Stimulated activated CD8-positive, alpha-beta memory T cell treated with anti-CD3 and anti-CD28 coated beads, Interleukin-7, amount 100 ng/mL, for 48 hours (primary cell): ENCODE data around the gene CEBPE.

Experiments used
- DNase-seq, 2 donors: peaks; one replicate each; pipeline ENCODE4 v3.0.0-alpha.2; 2020; ENCODE audit warnings: low read depth in 1 of 2; ENCODE audit errors: extremely low read depth in 1 of 2

The CEBPE gene

GRCh38 chr14:23145794-23146350 is 26.8 kb upstream of the CEBPE start:
- no peak for DNase-seq

- DNase-seq: no peak
Measured at GRCh38 chr14:23143911-23144310, 24.9 kb upstream of the CEBPE start.

DNA sequence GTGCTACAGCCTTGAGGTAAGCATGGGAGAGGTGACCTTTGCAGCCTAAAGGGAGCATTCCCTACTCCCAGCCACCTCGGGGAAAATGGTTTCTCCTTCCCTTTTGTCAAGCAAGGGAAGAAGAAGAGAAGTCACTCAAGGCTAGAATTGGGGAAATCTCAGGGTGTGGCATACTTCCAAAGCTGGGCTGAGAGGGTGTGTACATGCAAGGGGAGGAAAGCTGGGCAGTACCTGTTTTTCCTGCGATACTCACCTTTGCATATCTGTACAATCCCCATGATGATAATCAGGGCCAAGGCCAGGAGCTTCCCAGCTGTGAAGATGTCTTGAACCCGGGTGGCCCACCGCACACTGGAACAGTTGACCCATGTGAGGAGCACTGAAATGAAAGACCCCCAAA is 23.8 kb upstream of the CEBPE start:
- no peak for DNase-seq

DNA sequence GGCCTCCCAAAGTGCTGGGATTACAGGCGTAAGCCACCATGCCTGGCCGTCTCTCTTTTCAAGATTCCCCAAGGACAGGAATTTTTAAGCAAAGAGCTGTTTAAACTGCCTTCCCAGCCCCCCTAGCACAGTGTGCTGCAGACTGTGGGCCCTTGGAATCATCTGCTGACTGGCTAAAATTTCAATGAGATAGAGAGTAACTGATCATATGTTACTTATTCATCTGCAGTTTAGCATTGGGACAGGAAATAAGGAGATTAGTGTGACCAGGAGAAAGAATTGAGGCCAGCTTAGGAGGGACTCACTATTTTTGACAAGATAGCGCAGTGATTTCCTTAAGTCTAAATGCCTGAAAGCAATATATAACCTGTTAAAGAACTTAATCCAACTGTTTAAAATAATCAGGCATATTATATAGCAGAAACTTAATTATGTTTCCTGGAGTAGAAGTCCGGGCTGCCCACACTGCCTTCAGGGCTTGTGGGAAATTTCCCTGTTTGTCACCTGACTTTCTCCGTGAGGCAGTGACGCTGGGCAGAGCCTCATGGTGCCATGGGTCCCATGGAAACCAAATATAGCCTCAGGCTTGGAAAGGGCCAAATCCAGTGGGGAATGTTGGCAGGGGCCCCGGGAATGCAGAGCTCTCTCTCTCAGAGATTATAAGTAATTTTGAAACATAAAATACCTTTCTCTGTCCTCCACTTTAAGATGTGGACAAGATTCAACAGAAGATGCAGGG is 22.8 kb upstream of the CEBPE start:
- DNase-seq: no peak

- DNase-seq: no peak
Measured at GRCh38 chr14:23140371-23140770, 21.3 kb upstream of the CEBPE start.

GRCh38 chr14:23139874-23140273 is 20.8 kb upstream of the CEBPE start:
- DNase-seq: no peak

DNA sequence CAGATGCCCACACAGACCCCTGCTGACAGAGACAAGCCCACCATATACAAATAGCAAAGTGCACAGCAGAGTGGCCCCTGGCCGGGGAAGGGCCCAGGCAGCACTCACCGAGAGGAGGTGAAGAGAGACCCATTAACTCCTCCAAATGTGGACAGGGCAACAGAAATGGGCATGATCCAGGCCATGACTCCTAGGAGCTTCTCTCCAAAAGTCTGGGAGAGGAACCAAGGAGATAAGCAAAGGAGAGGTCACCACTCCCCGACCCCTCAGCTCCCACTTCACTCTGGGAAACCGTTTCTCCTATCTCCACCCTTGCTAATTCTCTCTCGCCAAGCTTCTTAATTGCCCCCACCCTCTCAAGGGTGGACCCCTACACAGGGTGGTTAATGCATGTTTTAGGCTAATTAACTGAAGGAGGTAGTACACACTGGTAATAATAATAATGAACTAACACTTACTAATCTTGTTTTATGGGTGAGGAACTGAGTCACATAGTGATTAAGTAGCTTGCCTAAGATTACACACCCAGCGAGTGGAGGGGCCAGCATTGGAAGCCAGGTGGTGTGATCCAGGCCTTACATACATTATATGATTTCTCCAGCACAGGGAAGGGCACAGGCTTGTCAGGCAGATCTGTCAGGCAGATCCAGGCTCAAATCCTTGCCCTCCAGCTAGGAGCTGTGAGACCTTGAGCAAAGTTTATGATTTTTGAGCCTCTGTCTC is 18.9 kb upstream of the CEBPE start:
- no peak for DNase-seq

- no peak for DNase-seq
Measured at GRCh38 chr14:23137192-23137812, 18.2 kb upstream of the CEBPE start.

DNA sequence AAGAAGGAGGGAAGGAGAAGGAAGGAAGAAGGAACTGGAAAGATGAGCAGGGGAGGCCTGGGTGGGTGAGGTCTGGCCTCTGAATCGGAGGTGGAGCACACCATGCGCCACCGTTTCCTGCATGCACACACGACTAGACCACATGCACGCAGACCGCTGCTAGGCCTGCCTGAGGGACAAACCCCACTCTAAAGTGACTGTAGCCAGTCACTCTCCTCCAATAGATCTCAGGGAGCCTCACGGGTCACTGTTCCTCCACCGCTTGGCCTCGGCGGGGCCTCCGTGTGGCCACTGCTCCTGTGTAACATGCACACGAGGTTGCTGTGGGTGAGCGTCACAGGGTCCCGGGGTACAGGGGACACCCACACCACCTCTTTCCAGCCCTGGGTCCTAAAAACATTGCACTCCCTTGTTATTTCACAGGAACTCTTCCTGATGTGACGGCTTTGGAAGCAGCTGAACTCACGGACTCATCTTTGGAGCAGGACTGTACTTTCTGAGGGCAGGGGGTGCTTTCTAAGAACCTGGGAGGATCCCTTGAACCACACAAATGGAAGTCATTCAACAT is 17.6 kb upstream of the CEBPE start:
- DNase-seq: no peak

DNA sequence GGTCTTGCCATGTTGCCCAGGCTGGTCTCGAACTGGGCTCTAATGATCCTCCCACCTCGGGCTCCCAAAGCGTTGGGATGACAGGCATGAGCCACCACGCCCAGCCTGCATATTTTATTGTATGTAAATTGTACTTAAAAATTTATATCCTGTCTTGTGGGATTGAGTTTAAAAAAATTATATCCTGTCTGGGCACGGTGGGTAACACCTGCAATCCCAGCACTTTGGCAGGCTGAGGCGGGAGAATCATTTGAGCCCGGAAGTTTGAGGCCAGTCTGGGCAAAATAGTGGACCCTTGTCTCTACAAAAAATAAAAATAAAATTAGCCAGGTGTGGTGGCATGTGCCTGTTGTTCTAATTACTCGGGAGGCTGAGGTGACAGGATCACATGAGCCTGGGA is 13.9 kb upstream of the CEBPE start:
- no peak for DNase-seq

DNA sequence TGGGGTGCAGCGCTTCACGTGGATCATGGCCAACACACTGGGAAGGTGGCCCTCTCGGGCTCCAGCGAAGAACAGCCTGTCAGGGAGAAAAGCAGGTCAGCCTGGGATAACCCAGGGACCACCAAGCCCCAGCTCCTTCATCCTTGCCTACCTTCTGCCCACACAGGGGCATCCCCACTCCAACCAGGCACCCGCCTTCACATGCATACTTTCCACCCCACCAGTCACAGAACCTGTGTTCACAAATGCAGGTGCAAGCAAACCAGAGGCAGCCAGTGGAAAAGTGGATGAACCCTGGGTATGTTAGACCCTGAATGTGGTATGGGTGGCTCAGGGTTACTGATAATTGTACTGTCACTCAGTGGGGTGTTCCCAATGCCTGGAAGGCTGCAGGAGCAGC is 12.4 kb upstream of the CEBPE start:
- no peak for DNase-seq

GRCh38 chr14:23130871-23131270 is 11.8 kb upstream of the CEBPE start:
- DNase-seq: no peak

DNA sequence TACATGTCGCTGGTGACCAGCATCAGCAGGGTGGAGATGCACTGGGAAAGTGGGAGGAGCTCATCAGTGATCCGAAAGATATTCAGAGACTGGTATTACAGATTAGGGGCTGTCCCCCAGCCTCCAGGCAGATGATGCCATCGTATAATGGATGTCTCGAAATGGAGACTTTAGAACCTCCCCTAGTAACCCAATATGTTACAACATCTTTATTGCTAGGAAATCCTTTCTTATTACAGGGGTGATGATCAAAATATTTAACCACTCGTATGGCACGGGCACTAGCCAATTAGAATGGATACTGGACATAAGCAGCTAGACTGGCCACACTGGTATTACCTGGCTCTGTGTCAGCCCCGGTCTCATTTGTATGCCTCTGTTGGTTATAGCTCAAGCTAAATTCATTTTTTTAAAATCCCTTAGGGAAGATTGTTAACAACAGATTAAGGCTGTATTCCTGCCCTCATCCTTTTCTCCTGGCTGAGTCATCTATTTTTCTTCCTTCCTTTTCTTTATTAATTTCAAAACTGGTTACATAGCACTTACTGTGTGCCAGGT is 10.8 kb upstream of the CEBPE start:
- DNase-seq: no peak

DNA sequence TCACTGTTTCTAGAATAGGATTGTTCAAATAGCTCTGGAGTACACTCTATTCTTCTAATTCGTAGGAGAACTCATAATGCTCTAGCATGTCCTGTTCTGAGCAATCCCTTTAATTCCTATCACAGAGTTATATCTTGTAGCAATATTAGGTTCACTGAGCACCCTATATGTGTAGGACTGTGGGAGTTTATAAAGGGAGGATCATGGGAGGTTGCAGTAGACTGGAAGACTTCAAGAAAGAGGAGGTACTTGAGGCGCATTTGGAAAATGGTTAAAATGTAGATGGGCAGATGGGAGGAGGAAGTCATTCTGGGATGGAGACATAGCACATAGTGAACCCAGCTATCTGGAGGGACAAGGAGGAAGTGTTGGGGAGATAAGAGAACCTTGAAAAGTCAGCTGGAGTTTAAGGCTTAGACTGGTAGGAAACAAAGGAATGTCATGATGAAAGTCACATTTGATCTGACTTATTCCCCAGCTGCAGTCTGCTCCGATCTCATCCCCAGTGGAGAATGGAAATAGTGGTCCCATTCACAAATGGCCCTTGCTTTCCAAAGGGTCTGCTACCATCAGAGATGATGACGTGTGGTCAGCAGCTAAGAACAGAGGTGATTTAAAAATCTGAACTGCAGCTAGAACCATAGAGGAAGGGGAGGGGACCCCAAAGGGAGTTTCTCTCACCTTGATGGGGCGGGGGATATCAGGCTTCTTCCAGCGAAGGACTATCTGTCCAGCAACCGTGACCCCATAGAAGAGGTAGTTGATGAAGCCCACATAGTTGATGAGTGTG is 10.1 kb upstream of the CEBPE start:
- no peak for DNase-seq

- DNase-seq: no peak
Measured at GRCh38 chr14:23127861-23128260, 8.8 kb upstream of the CEBPE start.

- DNase-seq: no peak
Measured at GRCh38 chr14:23126548-23127278, 7.7 kb upstream of the CEBPE start.

GRCh38 chr14:23125933-23126524 is 7.0 kb upstream of the CEBPE start:
- no peak for DNase-seq

- no peak for DNase-seq
Measured at GRCh38 chr14:23125011-23125410, 6.0 kb upstream of the CEBPE start.

DNA sequence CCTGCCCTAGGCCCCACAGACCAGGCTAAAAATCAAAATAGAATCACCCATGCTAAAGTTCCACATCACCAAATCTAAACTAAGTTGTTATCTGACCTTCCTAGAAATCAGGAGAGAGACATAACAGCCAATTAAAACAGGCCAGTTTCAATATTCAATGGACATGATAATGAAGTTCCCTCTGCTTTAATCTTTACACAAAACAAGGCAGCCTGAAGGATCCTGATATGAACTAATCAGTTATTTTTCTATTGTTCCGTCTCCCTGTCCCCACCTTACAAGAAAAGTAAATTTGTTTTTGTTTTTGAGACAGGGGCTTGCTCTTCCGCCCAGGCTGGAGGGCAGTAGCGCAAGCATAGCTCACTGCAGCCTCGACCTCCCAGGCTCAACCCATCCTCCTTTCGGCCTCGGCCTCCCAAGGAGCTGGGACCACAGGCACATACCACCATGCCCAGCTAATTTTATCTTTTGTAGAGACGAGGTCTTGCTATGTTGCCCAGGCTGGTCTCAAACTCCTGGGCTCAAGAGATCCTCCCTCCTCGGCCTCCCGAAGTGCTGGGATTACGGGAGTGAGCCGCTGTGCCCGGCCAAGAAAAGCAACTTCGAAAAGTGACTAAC is 5.4 kb upstream of the CEBPE start:
- DNase-seq: no peak
